Neuronal stem cell (in vitro differentiated cells): ENCODE data around the gene FOXP1.

Source experiments
- DNase-seq: peaks from one replicate; pipeline ENCODE4 v3.0.0-alpha.2; 2013; ENCODE audit warnings: low spot score
- H2AFZ ChIP-seq: one replicate; pipeline ENCODE4 v1.6.1; 2013; ENCODE audit warnings: mild to moderate bottlenecking, low read length, inconsistent platforms
- H2AK5ac ChIP-seq: 2 replicates; pipeline ENCODE4 v1.6.1; 2013; ENCODE audit warnings: low read depth, mild to moderate bottlenecking, inconsistent platforms, low read length, moderate library complexity, mixed read lengths
- H2BK120ac ChIP-seq: 2 replicates; pipeline ENCODE4 v1.6.1; 2013; ENCODE audit warnings: low read depth, mild to moderate bottlenecking, inconsistent platforms, low read length, moderate library complexity, mixed read lengths
- H2BK12ac ChIP-seq: one replicate; pipeline ENCODE4 v1.6.1; 2013; ENCODE audit warnings: low read length, inconsistent platforms
- H2BK15ac ChIP-seq: 2 replicates; pipeline ENCODE4 v1.6.1; 2013; ENCODE audit warnings: mild to moderate bottlenecking, low read length, inconsistent platforms, mixed read lengths
- H2BK5ac ChIP-seq: one replicate; pipeline ENCODE4 v1.6.1; 2013; ENCODE audit warnings: inconsistent platforms, mild to moderate bottlenecking, low read length, moderate library complexity
- H3K14ac ChIP-seq: one replicate; pipeline ENCODE4 v1.6.1; 2013; ENCODE audit warnings: low read length, inconsistent platforms
- H3K18ac ChIP-seq: 2 replicates; pipeline ENCODE4 v1.6.1; 2013; ENCODE audit warnings: low read length, inconsistent platforms
- H3K23ac ChIP-seq: 2 replicates; pipeline ENCODE4 v1.6.1; 2013; ENCODE audit warnings: low read depth, mild to moderate bottlenecking, mixed read lengths, low read length, inconsistent platforms; ENCODE audit not compliant: poor library complexity
- H3K27ac ChIP-seq: replicated peaks from 3 replicates; pipeline ENCODE4 v1.5.1; 2013; ENCODE audit warnings: low read length, inconsistent platforms
- H3K27me3 ChIP-seq, 3 experiments: 2 replicates each; pipeline ENCODE4 v1.6.1; 2013; ENCODE audit warnings: low read length in 3 of 3, mild to moderate bottlenecking in 2 of 3, inconsistent platforms in 1 of 3, low read depth in 1 of 3, mixed read lengths in 1 of 3, moderate library complexity in 1 of 3; ENCODE audit not compliant: control insufficient read depth in 3 of 3, insufficient read depth in 3 of 3
- H3K36me3 ChIP-seq, 2 donors: replicated peaks in 1 of 2; 2 replicates each; pipeline ENCODE4 v1.6.1; 2013; ENCODE audit warnings: low read length in 2 of 2; ENCODE audit not compliant: control insufficient read depth in 2 of 2, insufficient read depth in 2 of 2
- H3K4ac ChIP-seq: 2 replicates; pipeline ENCODE4 v1.6.1; 2013; ENCODE audit warnings: inconsistent platforms, mild to moderate bottlenecking, low read length, moderate library complexity
- H3K4me1 ChIP-seq, 2 donors: 1 replicate in 1 of 2; 2 replicates in 1 of 2; pipeline ENCODE4 v1.6.1; 2013; ENCODE audit warnings: low read length in 2 of 2, low read depth in 1 of 2; ENCODE audit not compliant: control insufficient read depth in 2 of 2, insufficient read depth in 1 of 2
- H3K4me2 ChIP-seq: one replicate; pipeline ENCODE4 v1.6.1; 2013; ENCODE audit warnings: mild to moderate bottlenecking, low read length, inconsistent platforms; ENCODE audit not compliant: insufficient read depth, poor library complexity, severe bottlenecking
- H3K4me3 ChIP-seq, 2 donors: 2 replicates each; pipeline ENCODE4 v1.5.1; 2013; ENCODE audit warnings: low read length in 2 of 2, mild to moderate bottlenecking in 2 of 2, inconsistent platforms in 1 of 2, moderate library complexity in 1 of 2
- H3K79me1 ChIP-seq: one replicate; pipeline ENCODE4 v1.6.1; 2013; ENCODE audit warnings: low read depth, mild to moderate bottlenecking, inconsistent platforms, low read length, moderate library complexity
- H3K9ac ChIP-seq: one replicate; pipeline ENCODE4 v1.6.1; 2013; ENCODE audit warnings: mild to moderate bottlenecking, low read depth, low read length, inconsistent platforms; ENCODE audit not compliant: poor library complexity
- H3K9me3 ChIP-seq, 2 donors: replicated peaks in 1 of 2; 2 replicates each; pipeline versions ENCODE3 to v1.6.1; 2013; ENCODE audit warnings: low read length in 2 of 2, mild to moderate bottlenecking in 2 of 2, inconsistent platforms in 1 of 2, low read depth in 1 of 2, mixed read lengths in 1 of 2, moderate library complexity in 1 of 2; ENCODE audit not compliant: control insufficient read depth in 2 of 2, insufficient read depth in 1 of 2
- H4K8ac ChIP-seq: one replicate; pipeline ENCODE4 v1.6.1; 2013; ENCODE audit warnings: low read depth, mild to moderate bottlenecking, inconsistent platforms, low read length, moderate library complexity
- H4K91ac ChIP-seq: one replicate; pipeline ENCODE4 v1.6.1; 2013; ENCODE audit warnings: low read length, low read depth, mild to moderate bottlenecking, inconsistent platforms; ENCODE audit not compliant: poor library complexity
- WGBS, 2 donors: extraction: QIAGEN DNeasy Blood & Tissue Kit; methylation state at CpG; one replicate each; pipeline ENCODE4 v1.1.7; 2013; ENCODE audit warnings: missing lambda C conversion rate in 2 of 2, mixed read lengths in 1 of 2; ENCODE audit not compliant: insufficient read length in 2 of 2, insufficient replicate concordance in 1 of 2; ENCODE audit errors: extremely low coverage in 2 of 2; 5-methylcytosine and 5-hydroxymethylcytosine counted together

FOXP1 gene

DNA sequence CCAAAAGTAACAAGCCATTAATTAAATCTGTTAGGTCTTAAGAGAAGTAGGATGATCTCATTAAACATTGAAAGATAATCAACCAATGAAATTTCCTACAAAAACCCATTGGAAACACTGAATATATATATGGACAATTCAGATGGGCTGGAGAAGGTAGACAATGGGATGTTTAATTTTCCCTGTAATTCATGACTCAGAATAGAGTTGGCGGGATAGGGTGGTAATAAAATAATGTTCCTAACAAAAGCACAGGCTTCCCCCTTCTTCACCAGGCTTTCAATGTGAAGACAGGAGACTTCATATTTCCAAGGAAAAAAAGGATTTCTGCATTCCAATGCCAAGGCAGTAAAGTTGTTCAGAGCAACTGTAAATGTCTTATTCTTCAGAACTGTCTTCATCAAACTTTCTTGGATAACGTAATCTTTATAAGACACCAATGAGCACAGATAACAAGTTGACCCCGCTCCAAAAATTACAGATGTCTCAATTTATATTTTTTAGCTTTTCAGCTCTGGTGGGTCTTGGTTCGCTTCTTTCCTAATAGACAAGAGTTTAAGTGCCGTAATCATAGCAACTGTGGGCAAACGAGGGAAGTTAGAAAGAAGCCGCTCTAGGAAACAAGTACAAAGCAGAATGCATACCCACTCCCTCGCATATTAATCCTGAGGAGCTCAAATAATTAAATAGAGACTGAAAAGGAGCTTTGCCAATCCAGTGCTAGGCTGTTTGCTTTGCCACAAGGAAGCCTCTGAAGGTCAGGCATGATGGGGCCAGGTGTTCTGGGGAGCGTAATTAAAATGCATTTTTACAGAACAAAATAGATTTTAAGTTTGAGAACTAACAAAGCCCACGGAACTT is 377.0 kb downstream of the FOXP1 start:
- H2BK5ac ChIP-seq: no peak overlapping the region
- no peak overlapping the region for H2AK5ac ChIP-seq
- peaks cover 11 to 20% of the 10 kb centered on the region in 2 donors for H3K4me1 ChIP-seq
- no peak overlapping the region for H3K27ac ChIP-seq
- no peak overlapping the region for H3K9ac ChIP-seq
- no peak overlapping the region for H3K4ac ChIP-seq
- H3K9me3 ChIP-seq: no peaks in the 10 kb centered on the region
- no peak overlapping the region for H2AFZ ChIP-seq
- no peak overlapping the region for H2BK15ac ChIP-seq
- no peak overlapping the region for H4K91ac ChIP-seq
- WGBS, 2 donors: no CpG with 5 or more reads among the region's 10 CpGs
- H3K23ac ChIP-seq: no peak overlapping the region
- DNase-seq: no peak
- H2BK120ac ChIP-seq: no peak overlapping the region
- H3K79me1 ChIP-seq: no peaks in the 10 kb centered on the region
- no peak overlapping the region for H3K4me2 ChIP-seq
- H3K4me3 ChIP-seq: no peak overlapping the region
- no peak overlapping the region for H4K8ac ChIP-seq
- H3K14ac ChIP-seq: no peak overlapping the region
- H2BK12ac ChIP-seq: no peak overlapping the region
- H3K36me3 ChIP-seq: no peaks in the 10 kb centered on the region
- no peaks in the 10 kb centered on the region for H3K27me3 ChIP-seq
- H3K18ac ChIP-seq: no peak overlapping the region

DNA sequence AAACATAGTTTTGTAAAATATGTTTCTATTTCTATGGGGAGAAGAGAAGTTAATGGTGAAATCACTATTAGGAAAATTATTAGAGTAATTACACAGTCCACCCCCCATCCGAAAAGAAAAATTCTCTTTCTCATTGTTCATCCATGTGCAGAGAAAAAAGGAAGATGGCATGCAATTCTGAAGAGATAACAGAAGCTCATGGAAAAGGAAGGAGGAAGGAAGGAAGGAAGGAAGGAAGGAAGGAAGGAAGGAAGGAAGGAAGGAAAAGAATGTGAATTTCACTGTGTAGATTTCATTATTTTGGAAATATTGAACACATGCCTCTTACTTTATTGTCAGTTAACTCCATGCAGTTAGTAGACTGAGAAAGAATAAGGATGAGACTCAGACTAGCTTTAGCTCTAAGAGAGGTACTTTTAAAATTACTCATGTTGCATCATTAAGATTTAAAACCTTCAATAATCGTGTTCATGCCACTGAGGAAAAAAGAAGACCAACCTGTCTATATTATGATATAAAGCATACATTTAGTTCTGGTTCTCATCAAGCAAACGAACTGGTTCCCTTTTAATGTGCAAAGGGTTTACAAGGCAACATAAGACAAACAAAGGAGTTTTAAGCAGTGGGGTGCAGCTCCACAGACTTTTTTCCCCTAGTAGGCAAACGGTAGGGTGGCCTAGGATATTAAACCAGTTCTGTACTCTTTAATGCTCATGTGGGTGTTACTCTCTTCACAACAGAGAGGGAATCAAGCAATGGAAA is 379.6 kb downstream of the FOXP1 start:
- Histone ChIP-seq H3K23ac (no peak overlapping the region), H2BK5ac (no peak overlapping the region), H3K9ac (no peak overlapping the region), H3K4me1 (peaks cover 7 to 16% of the 10 kb centered on the region in 2 donors), H3K4me2 (no peak overlapping the region), H2AFZ (no peak overlapping the region), H4K8ac (no peak overlapping the region), H3K4ac (no peak overlapping the region), H2BK120ac (no peak overlapping the region), H3K14ac (no peak overlapping the region), H2BK12ac (no peak overlapping the region), H3K18ac (no peak overlapping the region), H3K27me3 (no peaks in the 10 kb centered on the region), H3K79me1 (no peaks in the 10 kb centered on the region), H3K4me3 (no peak overlapping the region), H2AK5ac (no peak overlapping the region), H2BK15ac (no peak overlapping the region), H3K36me3 (no peaks in the 10 kb centered on the region), H3K9me3 (no peaks in the 10 kb centered on the region), H3K27ac (no peak overlapping the region), H4K91ac (no peak overlapping the region)
- WGBS, 2 donors: no CpG with 5 or more reads among the region's 4 CpGs
- no peak for DNase-seq

DNA sequence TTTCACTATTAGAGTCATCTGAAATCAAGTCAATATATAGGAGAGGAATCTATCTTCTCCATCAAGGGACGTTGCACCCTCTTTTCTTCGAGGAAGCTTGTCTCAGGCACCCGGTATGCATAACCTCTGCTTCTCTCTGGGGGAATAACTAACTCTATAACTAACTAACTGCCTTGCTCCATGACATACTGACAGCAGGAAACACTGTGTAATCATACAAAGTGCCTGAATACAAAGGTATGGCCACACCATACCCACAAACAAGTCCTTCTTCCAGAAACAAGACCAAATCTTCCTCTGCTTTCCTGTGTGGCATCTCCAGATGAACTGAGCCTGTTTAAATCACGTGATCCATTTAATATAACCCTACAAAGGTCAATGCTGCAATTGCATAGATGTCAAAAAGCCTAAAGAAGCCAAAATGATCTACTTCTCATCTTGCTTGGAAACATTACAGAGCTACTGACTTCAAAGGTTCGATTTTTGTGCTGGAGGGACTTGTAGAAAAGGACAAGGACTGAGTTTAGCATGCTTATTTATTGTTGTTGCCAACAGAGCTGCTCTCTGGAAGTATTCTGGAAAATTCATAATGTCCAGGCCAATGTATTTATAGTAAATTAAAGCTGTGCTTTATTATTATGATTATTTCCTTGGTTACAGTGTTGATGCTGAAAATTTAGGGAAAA is 380.5 kb downstream of the FOXP1 start:
- H2BK120ac ChIP-seq: no peak overlapping the region
- H3K18ac ChIP-seq: no peak overlapping the region
- H3K27ac ChIP-seq: no peak overlapping the region
- DNase-seq: no peak
- H3K4me2 ChIP-seq: no peak overlapping the region
- no peak overlapping the region for H3K14ac ChIP-seq
- no peak overlapping the region for H3K4ac ChIP-seq
- H2AK5ac ChIP-seq: no peak overlapping the region
- no peak overlapping the region for H4K8ac ChIP-seq
- H2BK5ac ChIP-seq: no peak overlapping the region
- no peak overlapping the region for H2BK12ac ChIP-seq
- H3K4me3 ChIP-seq: no peak overlapping the region
- H2BK15ac ChIP-seq: no peak overlapping the region
- no peaks in the 10 kb centered on the region for H3K27me3 ChIP-seq
- no peak overlapping the region for H3K9ac ChIP-seq
- H3K36me3 ChIP-seq: no peaks in the 10 kb centered on the region
- H4K91ac ChIP-seq: no peak overlapping the region
- H2AFZ ChIP-seq: no peak overlapping the region
- H3K23ac ChIP-seq: no peak overlapping the region
- WGBS, 2 donors: no CpG with 5 or more reads among the region's 5 CpGs
- H3K9me3 ChIP-seq: no peaks in the 10 kb centered on the region
- H3K79me1 ChIP-seq: no peaks in the 10 kb centered on the region
- H3K4me1 ChIP-seq: peaks cover 3 to 11% of the 10 kb centered on the region in 2 donors

DNA sequence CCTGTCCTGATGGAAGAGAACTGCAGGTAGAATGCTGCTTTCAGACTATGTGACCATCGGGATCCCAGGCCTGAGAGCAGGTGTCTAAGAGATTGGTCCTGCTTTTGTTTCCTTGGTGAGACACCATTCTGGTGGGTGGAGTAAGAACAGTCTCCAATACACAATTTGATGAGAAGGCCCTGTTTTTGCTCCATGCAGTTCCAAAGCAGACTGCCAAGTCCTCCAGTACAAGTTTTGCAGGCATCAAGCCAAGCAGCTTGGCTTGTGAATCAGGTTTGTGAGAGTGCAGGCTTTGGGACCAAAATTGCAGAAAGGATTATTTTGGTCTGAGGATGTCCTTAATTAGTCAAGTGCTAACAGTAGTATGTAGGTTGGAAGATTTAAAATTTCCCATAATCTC is 381.6 kb downstream of the FOXP1 start:
- Histone ChIP-seq H2AK5ac (no peak overlapping the region), H3K27ac (no peak overlapping the region), H3K9me3 (no peaks in the 10 kb centered on the region), H3K4me2 (no peak overlapping the region), H2BK12ac (no peak overlapping the region), H2BK5ac (no peak overlapping the region), H3K23ac (no peak overlapping the region), H3K27me3 (no peaks in the 10 kb centered on the region), H2BK120ac (no peak overlapping the region), H3K14ac (no peak overlapping the region), H2AFZ (no peak overlapping the region), H3K4ac (no peak overlapping the region), H3K4me3 (no peak overlapping the region), H3K36me3 (no peaks in the 10 kb centered on the region), H2BK15ac (no peak overlapping the region), H3K9ac (no peak overlapping the region), H4K8ac (no peak overlapping the region), H3K79me1 (no peaks in the 10 kb centered on the region), H3K18ac (no peak overlapping the region), H3K4me1 (peaks cover 3 to 5% of the 10 kb centered on the region in 2 donors), H4K91ac (no peak overlapping the region)
- no CpG with 5 or more reads among the region's 1 CpG for WGBS, 2 donors
- DNase-seq: no peak
